Measurements from ENCODE around the gene NUDT21.

Gene NUDT21

GRCh38 chr16:56405977-56406672 lies 45.0 kb downstream of the NUDT21 start:
- WGBS, 2 donors (ENCODE audit: extremely low coverage in 2 of 2, insufficient read length in 2 of 2, insufficient replicate concordance in 1 of 2), result no CpG with 5 or more reads among the region's 4 CpGs
- Histone ChIP-seq H3K9me3 (replicated peaks in 1 of 2; ENCODE audit: control insufficient read depth in 2 of 2, insufficient read depth in 1 of 2, low read depth in 1 of 2, low read length in 2 of 2) (no peaks in the 10 kb centered on the region), H2AK5ac (ENCODE audit: low read depth, low read length) (no peak overlapping the region), H2BK12ac (ENCODE audit: low read length) (no peak overlapping the region), H3K36me3 (replicated peaks in 1 of 2; ENCODE audit: control insufficient read depth in 2 of 2, insufficient read depth in 2 of 2, low read length in 2 of 2) (peaks cover 26 to 81% of the 10 kb centered on the region in 2 donors), H3K4me3 (ENCODE audit: low read length in 2 of 2) (no peak overlapping the region), H3K18ac (ENCODE audit: low read length) (no peak overlapping the region), H3K4me2 (ENCODE audit: insufficient read depth, low read length, poor library complexity, severe bottlenecking) (no peak overlapping the region), H3K27ac (replicated peaks; ENCODE audit: low read length) (no peak overlapping the region), H3K14ac (ENCODE audit: low read length) (no peak overlapping the region), H2AFZ (ENCODE audit: low read length) (no peak overlapping the region), H3K4ac (ENCODE audit: low read length) (no peak overlapping the region), H2BK5ac (ENCODE audit: low read length) (no peak overlapping the region), H3K27me3 (ENCODE audit: control insufficient read depth in 3 of 3, insufficient read depth in 3 of 3, low read depth in 1 of 3, low read length in 3 of 3) (no peaks in the 10 kb centered on the region), H3K9ac (ENCODE audit: low read depth, low read length, poor library complexity) (no peak overlapping the region), H2BK15ac (ENCODE audit: low read length) (no peak overlapping the region), H3K79me1 (ENCODE audit: low read depth, low read length) (no peaks in the 10 kb centered on the region), H4K91ac (ENCODE audit: low read depth, low read length, poor library complexity) (no peak overlapping the region), H3K4me1 (ENCODE audit: control insufficient read depth in 2 of 2, insufficient read depth in 1 of 2, low read depth in 1 of 2, low read length in 2 of 2) (no peaks in the 10 kb centered on the region), H4K8ac (ENCODE audit: low read depth, low read length) (no peak overlapping the region), H2BK120ac (ENCODE audit: low read depth, low read length) (no peak overlapping the region), H3K23ac (ENCODE audit: low read depth, low read length, poor library complexity) (no peak overlapping the region)
- no peak for DNase-seq (ENCODE audit: low spot score)

GRCh38 chr16:56401482-56401881 lies 49.6 kb downstream of the NUDT21 start:
- H3K14ac ChIP-seq (ENCODE audit: low read length), result no peak overlapping the region
- no CpG with 5 or more reads among the region's 5 CpGs for WGBS, 2 donors (ENCODE audit: extremely low coverage in 2 of 2, insufficient read length in 2 of 2, insufficient replicate concordance in 1 of 2)
- no peak overlapping the region for H4K91ac ChIP-seq (ENCODE audit: low read depth, low read length, poor library complexity)

GRCh38 chr16:56400458-56400857 lies 50.7 kb downstream of the NUDT21 start:
- no peak overlapping the region for H4K8ac ChIP-seq (ENCODE audit: low read depth, low read length)
- H2BK5ac ChIP-seq (ENCODE audit: low read length), result no peak overlapping the region
- H3K36me3 ChIP-seq (replicated peaks in 1 of 2; ENCODE audit: control insufficient read depth in 2 of 2, insufficient read depth in 2 of 2, low read length in 2 of 2), result peaks cover 18 to 64% of the 10 kb centered on the region in 2 donors
- H3K27ac ChIP-seq (replicated peaks; ENCODE audit: low read length), result no peak overlapping the region
- H2BK120ac ChIP-seq (ENCODE audit: low read depth, low read length), result no peak overlapping the region
- WGBS, 2 donors (ENCODE audit: extremely low coverage in 2 of 2, insufficient read length in 2 of 2, insufficient replicate concordance in 1 of 2), result no CpG with 5 or more reads among the region's 5 CpGs
- H3K23ac ChIP-seq (ENCODE audit: low read depth, low read length, poor library complexity), result no peak overlapping the region
- no peak overlapping the region for H3K9ac ChIP-seq (ENCODE audit: low read depth, low read length, poor library complexity)
- peaks cover 0 to 9% of the 10 kb centered on the region in 2 donors for H3K4me1 ChIP-seq (ENCODE audit: control insufficient read depth in 2 of 2, insufficient read depth in 1 of 2, low read depth in 1 of 2, low read length in 2 of 2)
- H3K4me2 ChIP-seq (ENCODE audit: insufficient read depth, low read length, poor library complexity, severe bottlenecking), result no peak overlapping the region
- no peak overlapping the region for H3K18ac ChIP-seq (ENCODE audit: low read length)
- no peak overlapping the region for H2BK12ac ChIP-seq (ENCODE audit: low read length)
- H3K27me3 ChIP-seq (ENCODE audit: control insufficient read depth in 3 of 3, insufficient read depth in 3 of 3, low read depth in 1 of 3, low read length in 3 of 3), result no peaks in the 10 kb centered on the region
- H2BK15ac ChIP-seq (ENCODE audit: low read length), result no peak overlapping the region
- no peaks in the 10 kb centered on the region for H3K9me3 ChIP-seq (replicated peaks in 1 of 2; ENCODE audit: control insufficient read depth in 2 of 2, insufficient read depth in 1 of 2, low read depth in 1 of 2, low read length in 2 of 2)
- H3K79me1 ChIP-seq (ENCODE audit: low read depth, low read length), result no peaks in the 10 kb centered on the region
- H2AK5ac ChIP-seq (ENCODE audit: low read depth, low read length), result no peak overlapping the region
- no peak overlapping the region for H3K4me3 ChIP-seq (ENCODE audit: low read length in 2 of 2)
- DNase-seq (ENCODE audit: low spot score), result no peak
- no peak overlapping the region for H2AFZ ChIP-seq (ENCODE audit: low read length)
- no peak overlapping the region for H3K4ac ChIP-seq (ENCODE audit: low read length)
- no peak overlapping the region for H4K91ac ChIP-seq (ENCODE audit: low read depth, low read length, poor library complexity)
- no peak overlapping the region for H3K14ac ChIP-seq (ENCODE audit: low read length)

More at GRCh38 chr16:56401482-56401881, 49.6 kb downstream of the NUDT21 start:
- peaks cover 18 to 67% of the 10 kb centered on the region in 2 donors for H3K36me3 ChIP-seq (replicated peaks in 1 of 2; ENCODE audit: control insufficient read depth in 2 of 2, insufficient read depth in 2 of 2, low read length in 2 of 2)
- no peak overlapping the region for H2BK15ac ChIP-seq (ENCODE audit: low read length)
- no peak overlapping the region for H3K4me2 ChIP-seq (ENCODE audit: insufficient read depth, low read length, poor library complexity, severe bottlenecking)
- no peak overlapping the region for H3K9ac ChIP-seq (ENCODE audit: low read depth, low read length, poor library complexity)
- no peak overlapping the region for H4K8ac ChIP-seq (ENCODE audit: low read depth, low read length)
- DNase-seq (ENCODE audit: low spot score), result no peak
- H3K79me1 ChIP-seq (ENCODE audit: low read depth, low read length), result no peaks in the 10 kb centered on the region
- no peak overlapping the region for H3K27ac ChIP-seq (replicated peaks; ENCODE audit: low read length)
- peaks cover 0 to 9% of the 10 kb centered on the region in 2 donors for H3K4me1 ChIP-seq (ENCODE audit: control insufficient read depth in 2 of 2, insufficient read depth in 1 of 2, low read depth in 1 of 2, low read length in 2 of 2)
- no peak overlapping the region for H3K4ac ChIP-seq (ENCODE audit: low read length)
- H3K4me3 ChIP-seq (ENCODE audit: low read length in 2 of 2), result peak overlapping the region in 1 of 2 donors; percentile 34
- H3K23ac ChIP-seq (ENCODE audit: low read depth, low read length, poor library complexity), result no peak overlapping the region
- H3K27me3 ChIP-seq (ENCODE audit: control insufficient read depth in 3 of 3, insufficient read depth in 3 of 3, low read depth in 1 of 3, low read length in 3 of 3), result no peaks in the 10 kb centered on the region
- H2AK5ac ChIP-seq (ENCODE audit: low read depth, low read length), result no peak overlapping the region
- no peak overlapping the region for H2BK5ac ChIP-seq (ENCODE audit: low read length)
- H2BK120ac ChIP-seq (ENCODE audit: low read depth, low read length), result no peak overlapping the region
- H2AFZ ChIP-seq (ENCODE audit: low read length), result no peak overlapping the region
- H2BK12ac ChIP-seq (ENCODE audit: low read length), result no peak overlapping the region
- no peak overlapping the region for H3K18ac ChIP-seq (ENCODE audit: low read length)
- H3K9me3 ChIP-seq (replicated peaks in 1 of 2; ENCODE audit: control insufficient read depth in 2 of 2, insufficient read depth in 1 of 2, low read depth in 1 of 2, low read length in 2 of 2), result no peaks in the 10 kb centered on the region

GRCh38 chr16:56399486-56399885 lies 51.6 kb downstream of the NUDT21 start:
- Histone ChIP-seq H2BK5ac (ENCODE audit: low read length) (no peak overlapping the region), H3K23ac (ENCODE audit: low read depth, low read length, poor library complexity) (no peak overlapping the region), H2BK120ac (ENCODE audit: low read depth, low read length) (no peak overlapping the region), H2AFZ (ENCODE audit: low read length) (no peak overlapping the region), H3K4ac (ENCODE audit: low read length) (no peak overlapping the region), H3K9me3 (replicated peaks in 1 of 2; ENCODE audit: control insufficient read depth in 2 of 2, insufficient read depth in 1 of 2, low read depth in 1 of 2, low read length in 2 of 2) (no peaks in the 10 kb centered on the region), H2AK5ac (ENCODE audit: low read depth, low read length) (no peak overlapping the region), H4K8ac (ENCODE audit: low read depth, low read length) (no peak overlapping the region), H2BK15ac (ENCODE audit: low read length) (no peak overlapping the region), H3K9ac (ENCODE audit: low read depth, low read length, poor library complexity) (no peak overlapping the region), H2BK12ac (ENCODE audit: low read length) (no peak overlapping the region), H3K18ac (ENCODE audit: low read length) (no peak overlapping the region), H3K27ac (replicated peaks; ENCODE audit: low read length) (no peak overlapping the region), H3K4me3 (ENCODE audit: low read length in 2 of 2) (no peak overlapping the region), H3K36me3 (replicated peaks in 1 of 2; ENCODE audit: control insufficient read depth in 2 of 2, insufficient read depth in 2 of 2, low read length in 2 of 2) (peaks cover 12 to 54% of the 10 kb centered on the region in 2 donors), H3K14ac (ENCODE audit: low read length) (no peak overlapping the region), H3K27me3 (ENCODE audit: control insufficient read depth in 3 of 3, insufficient read depth in 3 of 3, low read depth in 1 of 3, low read length in 3 of 3) (no peaks in the 10 kb centered on the region), H4K91ac (ENCODE audit: low read depth, low read length, poor library complexity) (no peak overlapping the region), H3K4me2 (ENCODE audit: insufficient read depth, low read length, poor library complexity, severe bottlenecking) (no peak overlapping the region), H3K4me1 (ENCODE audit: control insufficient read depth in 2 of 2, insufficient read depth in 1 of 2, low read depth in 1 of 2, low read length in 2 of 2) (peaks cover 0 to 9% of the 10 kb centered on the region in 2 donors), H3K79me1 (ENCODE audit: low read depth, low read length) (no peaks in the 10 kb centered on the region)
- DNase-seq (ENCODE audit: low spot score), result no peak
- no CpG with 5 or more reads among the region's 2 CpGs for WGBS, 2 donors (ENCODE audit: extremely low coverage in 2 of 2, insufficient read length in 2 of 2, insufficient replicate concordance in 1 of 2)

Measured in neuronal stem cell (in vitro differentiated cells).